ENCODE measurements around the gene ABLIM3. TPM values are rescaled to one million over a fixed set of nuclear protein-coding genes. Genes with fewer than 3 reads are reported as not detected.

ABLIM3 gene
- total and polyA plus RNA-seq, 2 of the 8 experiments (the other 6 are each of a cell fraction or from before 2014, with no cell fraction given), result 0.36 to 0.56 TPM

GRCh38 chr5:149299451-149300054 is 158.3 kb downstream of the ABLIM3 start:
- no peak overlapping the region; the same call in 1 of the 2 replicates for H4K8ac ChIP-seq (ENCODE audit: extremely low read depth, insufficient read depth, low read length)
- no peaks in the 10 kb centered on the region for H3K79me1 ChIP-seq (ENCODE audit: low read depth, low read length)
- no peak overlapping the region for H3K23ac ChIP-seq (ENCODE audit: insufficient read length)
- H3K9ac ChIP-seq (replicated peaks in 1 of 4; ENCODE audit: extremely low read depth in 1 of 4, low read depth in 3 of 4, low read length in 3 of 4), result no peak overlapping the region
- H2AFZ ChIP-seq (ENCODE audit: low read length), result no peak overlapping the region
- H2BK15ac ChIP-seq (ENCODE audit: low read length), result no peak overlapping the region
- no peak overlapping the region for H2AK5ac ChIP-seq (ENCODE audit: low read depth, low read length)
- no peak overlapping the region for H3K4me3 ChIP-seq (ENCODE audit: extremely low read depth in 1 of 4, insufficient read depth in 2 of 4, low read depth in 3 of 4, low read length in 4 of 4)
- no peaks in the 10 kb centered on the region for H3K36me3 ChIP-seq (ENCODE audit: control insufficient read depth in 2 of 4, insufficient read depth in 4 of 4, low read length in 3 of 4)
- WGBS, 2 experiments (ENCODE audit: extremely low coverage in 1 of 2, insufficient coverage in 1 of 2, insufficient read length in 1 of 2, insufficient replicate concordance in 2 of 2, low coverage in 1 of 2, low lambda C conversion rate in 2 of 2, missing lambda C conversion rate in 1 of 2), result 96% methylated on average over 13 of the region's 14 CpGs; no CpG with 5 or more reads in 1 of the 2 experiments
- H2BK5ac ChIP-seq (ENCODE audit: low read depth, low read length), result no peak overlapping the region
- H3K4ac ChIP-seq (replicated peaks; ENCODE audit: insufficient read length, low read depth, low read length), result no peak overlapping the region
- no peak overlapping the region for H2BK12ac ChIP-seq (ENCODE audit: low read depth, low read length)
- no peaks in the 10 kb centered on the region; the same call in 1 of the 2 replicates for H3K23me2 ChIP-seq (ENCODE audit: low read depth, low read length)
- no peak overlapping the region for H3K56ac ChIP-seq (replicated peaks; ENCODE audit: insufficient read length, low read depth, low read length)
- H3K4me1 ChIP-seq (replicated peaks in 1 of 4; ENCODE audit: control insufficient read depth in 3 of 4, insufficient read depth in 4 of 4, low read length in 3 of 4), result peaks cover 0 to 6% (median 2%) of the 10 kb centered on the region in 4 experiments; a peak in 3 of 7 replicates
- DNase-seq (ENCODE audit: low read depth in 1 of 2, low spot score in 2 of 2), result no peak
- H3K18ac ChIP-seq (ENCODE audit: extremely low read depth, low read length), result no peak overlapping the region
- ChIA-PET POLR2A (ENCODE audit: partially characterized antibody) (interaction anchor here (0.9 kb wide), 1 partner anchor 12 kb away, joined by 3 read pairs; no protein-coding TSS in a partner anchor), CTCF (ENCODE audit: partially characterized antibody) (interaction anchor here (0.6 to 4.1 kb wide), 8 partner anchors 8 to 80 kb away, joined by 3 to 25 read pairs (median 6); partner anchors contain the start of gene IL17B)
- H4K5ac ChIP-seq (ENCODE audit: insufficient read length, low read depth, low read length), result no peak overlapping the region
- no peak overlapping the region for H3K14ac ChIP-seq (ENCODE audit: insufficient read length)
- no peaks in the 10 kb centered on the region for H3K27me3 ChIP-seq (replicated peaks in 1 of 4; ENCODE audit: control insufficient read depth in 3 of 4, extremely low read depth in 1 of 4, insufficient read depth in 3 of 4, low read length in 3 of 4)
- no peaks in the 10 kb centered on the region for H3K9me3 ChIP-seq (ENCODE audit: insufficient read depth in 2 of 2, low read depth in 1 of 2, low read length in 1 of 2)
- H3K79me2 ChIP-seq (ENCODE audit: control insufficient read depth in 1 of 2, insufficient read depth in 2 of 2, low read length in 2 of 2), result no peaks in the 10 kb centered on the region
- no peak overlapping the region for H3K4me2 ChIP-seq (ENCODE audit: insufficient read depth in 1 of 2, low read depth in 2 of 2, low read length in 2 of 2)
- no peak overlapping the region for H2BK20ac ChIP-seq (ENCODE audit: low read length)
- H4K20me1 ChIP-seq (replicated peaks in 1 of 2; ENCODE audit: control insufficient read depth in 1 of 2, insufficient read depth in 2 of 2, low read length in 2 of 2), result no peaks in the 10 kb centered on the region
- H4K91ac ChIP-seq (replicated peaks; ENCODE audit: insufficient read length, low read length), result no peak overlapping the region
- no peak overlapping the region for H2BK120ac ChIP-seq (replicated peaks; ENCODE audit: low read depth, low read length)
- FAIRE-seq, result no peak
- no peak overlapping the region for H3K27ac ChIP-seq (ENCODE audit: low read depth, low read length)
- no peak for TF ChIP-seq CTBP2 (IDR thresholded peaks at IDR 0.05; ENCODE audit: borderline replicate concordance, insufficient read depth, insufficient read length, low read length)
- no peak for TF ChIP-seq SAP30 (IDR thresholded peaks at IDR 0.05; ENCODE audit: insufficient read depth, insufficient replicate concordance, low read length)
- TF ChIP-seq FOSL1 (IDR thresholded peaks at IDR 0.05; ENCODE audit: insufficient read depth, low read depth, low read length), result no peak
